Measurements from ENCODE around the gene MEGF8.
"Not testable (repeated sequence)": the region's sequence is repeated elsewhere in the genome, so short reads cannot be mapped to it uniquely, and the experiment has no call there.

Gene MEGF8

GRCh38 chr19:42309686-42310085 lies 15.7 kb upstream of the MEGF8 start:
- no peak for DNase-seq (ENCODE audit: low read depth, low spot score)

- DNase-seq (ENCODE audit: low read depth, low spot score) = no peak
Observed at GRCh38 chr19:42311657-42312056, 13.8 kb upstream of the MEGF8 start.

GRCh38 chr19:42312370-42312769 lies 13.1 kb upstream of the MEGF8 start:
- no peak for DNase-seq (ENCODE audit: low read depth, low spot score)

GRCh38 chr19:42313096-42313839 lies 12.2 kb upstream of the MEGF8 start, which contains the start of gene TMEM145:
TMEM145 (plus strand) TSS chr19:42313309; CDS start chr19:42313377, 68 bp downstream.
- DNase-seq (ENCODE audit: low read depth, low spot score) = no peak

GRCh38 chr19:42313840-42314755 lies 11.3 kb upstream of the MEGF8 start:
- DNase-seq (ENCODE audit: low read depth, low spot score) = no peak

- no peak for DNase-seq (ENCODE audit: low read depth, low spot score)
Observed at GRCh38 chr19:42315024-42315423, 10.4 kb upstream of the MEGF8 start.

GRCh38 chr19:42316223-42317211 lies 8.9 kb upstream of the MEGF8 start:
- DNase-seq (ENCODE audit: low read depth, low spot score) = no peak

- no peak for DNase-seq (ENCODE audit: low read depth, low spot score)
Observed at GRCh38 chr19:42317535-42317934, 7.9 kb upstream of the MEGF8 start.

GRCh38 chr19:42322305-42322704 lies 3.1 kb upstream of the MEGF8 start:
- DNase-seq (ENCODE audit: low read depth, low spot score) = no peak

GRCh38 chr19:42323473-42323851 lies 2.0 kb upstream of the MEGF8 start:
- DNase-seq (ENCODE audit: low read depth, low spot score) = no peak

GRCh38 chr19:42323852-42324654 lies 1.4 kb upstream of the MEGF8 start:
- DNase-seq (ENCODE audit: low read depth, low spot score) = no peak

- DNase-seq (ENCODE audit: low read depth, low spot score) = no peak
Observed at GRCh38 chr19:42324655-42325307, 654 bp upstream of the MEGF8 start.

GRCh38 chr19:42325896-42326771 lies 699 bp downstream of the MEGF8 start:
- DNase-seq (ENCODE audit: low read depth, low spot score) = no peak

GRCh38 chr19:42326969-42327368 lies 1.5 kb downstream of the MEGF8 start:
- DNase-seq (ENCODE audit: low read depth, low spot score) = no peak

GRCh38 chr19:42327381-42327780 lies 1.9 kb downstream of the MEGF8 start:
- no peak for DNase-seq (ENCODE audit: low read depth, low spot score)

- DNase-seq (ENCODE audit: low read depth, low spot score) = no peak
Observed at GRCh38 chr19:42328106-42328505, 2.7 kb downstream of the MEGF8 start.

GRCh38 chr19:42328854-42329253 lies 3.4 kb downstream of the MEGF8 start:
- no peak for DNase-seq (ENCODE audit: low read depth, low spot score)

GRCh38 chr19:42330241-42330711 lies 4.8 kb downstream of the MEGF8 start:
- DNase-seq (ENCODE audit: low read depth, low spot score) = no peak

GRCh38 chr19:42331333-42331732 lies 5.9 kb downstream of the MEGF8 start:
- not testable (repeated sequence) for DNase-seq (ENCODE audit: low read depth, low spot score)
